ENCODE measurements around the gene TP53AIP1. TPM values are rescaled to one million over a fixed set of nuclear protein-coding genes. Genes with fewer than 3 reads are reported as not detected.

The TP53AIP1 gene
- total and polyA plus RNA-seq, 7 experiments from 2014 or later = not detected

GRCh38 chr11:128916037-128916572 lies 26.6 kb downstream of the TP53AIP1 start:
- Mint-ChIP-seq H3K4me3 (no peak overlapping the region), H3K27me3 (peaks cover 9 to 37% (median 22%) of the 10 kb centered on the region in 5 donors), H3K4me1 (peaks cover 0 to 4% (median 0%) of the 10 kb centered on the region in 7 donors), H3K9me3 (peaks cover 0 to 6% (median 0%) of the 10 kb centered on the region in 11 donors), H3K27ac (no peak overlapping the region), H3K36me3 (peaks cover 0 to 6% (median 0%) of the 10 kb centered on the region in 5 donors)
- Histone ChIP-seq H3K9me3 (ENCODE audit: control insufficient read depth in 2 of 3, low read length in 3 of 3) (no peaks in the 10 kb centered on the region), H3K36me3 (ENCODE audit: control insufficient read depth in 2 of 3, insufficient read depth in 3 of 3, low read length in 3 of 3) (no peaks in the 10 kb centered on the region), H3K27me3 (ENCODE audit: control insufficient read depth in 2 of 2, insufficient read depth in 2 of 2, low read length in 2 of 2) (no peaks in the 10 kb centered on the region), H3K27ac (ENCODE audit: low read depth, low read length) (no peak overlapping the region), H3K4me3 (ENCODE audit: low read length) (no peak overlapping the region), H3K4me1 (ENCODE audit: control insufficient read depth in 2 of 2, insufficient read depth in 2 of 2, low read length in 2 of 2) (no peaks in the 10 kb centered on the region)
- DNase-seq (no peak), ATAC-seq (no peak)
- ChIA-PET POLR2A (no interaction called here), CTCF (no interaction called here)
- intact Hi-C loops (cut with micrococcal nuclease) = no loop called here

- Mint-ChIP-seq H3K9me3 (peaks cover 0 to 6% (median 0%) of the 10 kb centered on the region in 11 donors), H3K27ac (no peak overlapping the region), H3K27me3 (peaks cover 10 to 46% (median 25%) of the 10 kb centered on the region in 5 donors), H3K4me1 (peaks cover 0 to 4% (median 0%) of the 10 kb centered on the region in 7 donors), H3K4me3 (no peak overlapping the region), H3K36me3 (peaks cover 0 to 6% (median 0%) of the 10 kb centered on the region in 5 donors)
- H3K27ac ChIP-seq (ENCODE audit: low read depth, low read length) = no peak overlapping the region
- intact Hi-C loops (cut with micrococcal nuclease) = no loop called here
- ATAC-seq = no peak
- H3K36me3 ChIP-seq (ENCODE audit: control insufficient read depth in 2 of 3, insufficient read depth in 3 of 3, low read length in 3 of 3) = no peaks in the 10 kb centered on the region
- no peaks in the 10 kb centered on the region for H3K27me3 ChIP-seq (ENCODE audit: control insufficient read depth in 2 of 2, insufficient read depth in 2 of 2, low read length in 2 of 2)
- DNase-seq = no peak
- no peaks in the 10 kb centered on the region for H3K4me1 ChIP-seq (ENCODE audit: control insufficient read depth in 2 of 2, insufficient read depth in 2 of 2, low read length in 2 of 2)
- H3K4me3 ChIP-seq (ENCODE audit: low read length) = no peak overlapping the region
- no peaks in the 10 kb centered on the region for H3K9me3 ChIP-seq (ENCODE audit: control insufficient read depth in 2 of 3, low read length in 3 of 3)
- ChIA-PET CTCF (no interaction called here), POLR2A (no interaction called here)
Observed at GRCh38 chr11:128915149-128915521, 27.5 kb downstream of the TP53AIP1 start.

- Histone ChIP-seq H3K4me1 (ENCODE audit: control insufficient read depth in 2 of 2, insufficient read depth in 2 of 2, low read length in 2 of 2) (no peaks in the 10 kb centered on the region), H3K27me3 (ENCODE audit: control insufficient read depth in 2 of 2, insufficient read depth in 2 of 2, low read length in 2 of 2) (no peaks in the 10 kb centered on the region), H3K9me3 (ENCODE audit: control insufficient read depth in 2 of 3, low read length in 3 of 3) (no peaks in the 10 kb centered on the region), H3K36me3 (ENCODE audit: control insufficient read depth in 2 of 3, insufficient read depth in 3 of 3, low read length in 3 of 3) (no peaks in the 10 kb centered on the region), H3K27ac (ENCODE audit: low read depth, low read length) (no peak overlapping the region), H3K4me3 (ENCODE audit: low read length) (no peak overlapping the region)
- H3K9me3 Mint-ChIP-seq = peaks cover 0 to 6% (median 0%) of the 10 kb centered on the region in 11 donors
- DNase-seq (no peak), ATAC-seq (no peak)
- peaks cover 0 to 6% (median 0%) of the 10 kb centered on the region in 5 donors for H3K36me3 Mint-ChIP-seq
- no peak overlapping the region for H3K27ac Mint-ChIP-seq
- ChIA-PET CTCF (no interaction called here), POLR2A (no interaction called here)
- intact Hi-C loops (cut with micrococcal nuclease) = no loop called here
- no peak overlapping the region for H3K4me3 Mint-ChIP-seq
- H3K4me1 Mint-ChIP-seq = peaks cover 0 to 4% (median 0%) of the 10 kb centered on the region in 7 donors
- peaks cover 16 to 51% (median 31%) of the 10 kb centered on the region in 5 donors for H3K27me3 Mint-ChIP-seq
Observed at GRCh38 chr11:128914216-128915148, 28.2 kb downstream of the TP53AIP1 start.

GRCh38 chr11:128913806-128914205 lies 28.9 kb downstream of the TP53AIP1 start:
- no peak overlapping the region for H3K4me3 ChIP-seq (ENCODE audit: low read length)
- ChIA-PET POLR2A (no interaction called here), CTCF (no interaction called here)
- H3K27ac ChIP-seq (ENCODE audit: low read depth, low read length) = no peak overlapping the region
- no peaks in the 10 kb centered on the region for H3K4me1 ChIP-seq (ENCODE audit: control insufficient read depth in 2 of 2, insufficient read depth in 2 of 2, low read length in 2 of 2)
- no peaks in the 10 kb centered on the region for H3K27me3 ChIP-seq (ENCODE audit: control insufficient read depth in 2 of 2, insufficient read depth in 2 of 2, low read length in 2 of 2)
- ATAC-seq (no peak), DNase-seq (no peak)
- no peaks in the 10 kb centered on the region for H3K36me3 ChIP-seq (ENCODE audit: control insufficient read depth in 2 of 3, insufficient read depth in 3 of 3, low read length in 3 of 3)
- Mint-ChIP-seq H3K4me1 (peaks cover 0 to 2% (median 0%) of the 10 kb centered on the region in 7 donors), H3K27ac (no peak overlapping the region), H3K9me3 (peaks cover 0 to 6% (median 0%) of the 10 kb centered on the region in 11 donors), H3K4me3 (no peak overlapping the region), H3K36me3 (peaks cover 0 to 6% (median 0%) of the 10 kb centered on the region in 5 donors), H3K27me3 (peaks cover 20 to 56% (median 35%) of the 10 kb centered on the region in 5 donors)
- intact Hi-C loops (cut with micrococcal nuclease) = no loop called here
- no peaks in the 10 kb centered on the region for H3K9me3 ChIP-seq (ENCODE audit: control insufficient read depth in 2 of 3, low read length in 3 of 3)

GRCh38 chr11:128911701-128912100 lies 31.0 kb downstream of the TP53AIP1 start:
- Mint-ChIP-seq H3K36me3 (peaks cover 0 to 6% (median 0%) of the 10 kb centered on the region in 5 donors), H3K9me3 (peaks cover 0 to 6% (median 0%) of the 10 kb centered on the region in 11 donors), H3K4me1 (peaks cover 0 to 4% (median 0%) of the 10 kb centered on the region in 7 donors), H3K27ac (no peak overlapping the region), H3K4me3 (no peak overlapping the region), H3K27me3 (peaks cover 20 to 71% (median 44%) of the 10 kb centered on the region in 5 donors)
- intact Hi-C loops (cut with micrococcal nuclease) = no loop called here
- H3K4me3 ChIP-seq (ENCODE audit: low read length) = no peak overlapping the region
- DNase-seq = no peak
- no peak overlapping the region for H3K27ac ChIP-seq (ENCODE audit: low read depth, low read length)
- CTCF ChIA-PET = no interaction called here
- peaks cover 3 to 4% of the 10 kb centered on the region in 2 donors for H3K27me3 ChIP-seq (ENCODE audit: control insufficient read depth in 2 of 2, insufficient read depth in 2 of 2, low read length in 2 of 2)
- H3K36me3 ChIP-seq (ENCODE audit: control insufficient read depth in 2 of 3, insufficient read depth in 3 of 3, low read length in 3 of 3) = no peaks in the 10 kb centered on the region
- no peak for ATAC-seq
- H3K9me3 ChIP-seq (ENCODE audit: control insufficient read depth in 2 of 3, low read length in 3 of 3) = no peaks in the 10 kb centered on the region
- POLR2A ChIA-PET = no interaction called here
- H3K4me1 ChIP-seq (ENCODE audit: control insufficient read depth in 2 of 2, insufficient read depth in 2 of 2, low read length in 2 of 2) = no peaks in the 10 kb centered on the region

- intact Hi-C loops (cut with micrococcal nuclease) = no loop called here
- ChIA-PET POLR2A (no interaction called here), CTCF (no interaction called here)
- Mint-ChIP-seq H3K27me3 (peaks cover 18 to 68% (median 48%) of the 10 kb centered on the region in 5 donors), H3K9me3 (peaks cover 0 to 6% (median 0%) of the 10 kb centered on the region in 11 donors), H3K4me3 (no peak overlapping the region), H3K27ac (no peak overlapping the region), H3K4me1 (peaks cover 0 to 9% (median 2%) of the 10 kb centered on the region in 7 donors), H3K36me3 (peaks cover 0 to 6% (median 0%) of the 10 kb centered on the region in 5 donors)
- no peaks in the 10 kb centered on the region for H3K9me3 ChIP-seq (ENCODE audit: control insufficient read depth in 2 of 3, low read length in 3 of 3)
- H3K4me1 ChIP-seq (ENCODE audit: control insufficient read depth in 2 of 2, insufficient read depth in 2 of 2, low read length in 2 of 2) = peaks cover 0 to under 1% of the 10 kb centered on the region in 2 donors
- H3K27me3 ChIP-seq (ENCODE audit: control insufficient read depth in 2 of 2, insufficient read depth in 2 of 2, low read length in 2 of 2) = peaks cover 3 to 4% of the 10 kb centered on the region in 2 donors
- H3K4me3 ChIP-seq (ENCODE audit: low read length) = no peak overlapping the region
- no peak overlapping the region for H3K27ac ChIP-seq (ENCODE audit: low read depth, low read length)
- H3K36me3 ChIP-seq (ENCODE audit: control insufficient read depth in 2 of 3, insufficient read depth in 3 of 3, low read length in 3 of 3) = no peaks in the 10 kb centered on the region
- no peak for DNase-seq
- ATAC-seq = no peak
Observed at GRCh38 chr11:128911239-128911638, 31.4 kb downstream of the TP53AIP1 start.

All from naive thymus-derived CD4-positive, alpha-beta T cell (primary cell).